Measurements from ENCODE around the gene SEMA5B. TPM values are rescaled to one million over a fixed set of nuclear protein-coding genes. Genes with fewer than 3 reads are reported as not detected.

Gene SEMA5B
- total and polyA plus RNA-seq, 2 experiments from 2014 or later = 8.0 to 26.8 TPM

GRCh38 chr3:122893282-122893681 is 134.3 kb downstream of the SEMA5B start:
- H3K27ac Mint-ChIP-seq = no peak overlapping the region; the same call in 1 of the 2 replicates
- no peak for ATAC-seq

More at GRCh38 chr3:122893282-122893681, 134.3 kb downstream of the SEMA5B start:
- no peak overlapping the region for H3K4me3 ChIP-seq
- H3K36me3 Mint-ChIP-seq (ENCODE audit: low read depth) = peaks cover 5% of the 10 kb centered on the region; the same call in 1 of the 3 replicates
- DNase-seq (ENCODE audit: low spot score) = peak; percentile 8
- no peaks in the 10 kb centered on the region for H3F3A ChIP-seq (replicated peaks; ENCODE audit: low read depth)
- H3K27me3 ChIP-seq (ENCODE audit: insufficient read depth) = no peaks in the 10 kb centered on the region
- H3K4me1 ChIP-seq (ENCODE audit: insufficient read depth) = peaks cover 30% of the 10 kb centered on the region
- H4K20me1 ChIP-seq (replicated peaks; ENCODE audit: insufficient read depth) = no peaks in the 10 kb centered on the region
- H3K4me3 Mint-ChIP-seq = no peak overlapping the region
- no peak overlapping the region for H3K4me2 ChIP-seq
- no peaks in the 10 kb centered on the region for H3K36me3 ChIP-seq (ENCODE audit: insufficient read depth)
- no peaks in the 10 kb centered on the region for H3K79me2 ChIP-seq (replicated peaks; ENCODE audit: insufficient read depth)
- peaks cover 4% of the 10 kb centered on the region; the same call in 2 of the 3 replicates for H3K9me3 Mint-ChIP-seq
- no peak overlapping the region for H3K27ac ChIP-seq (ENCODE audit: low read depth)
- H3K9me2 ChIP-seq (ENCODE audit: insufficient read depth) = peaks cover 4% of the 10 kb centered on the region; the same call in 1 of the 2 replicates
- no peak for TF ChIP-seq REST (IDR thresholded peaks at IDR 0.05; ENCODE audit: unreplicated experiment)
- TF ChIP-seq, protein P1, sequence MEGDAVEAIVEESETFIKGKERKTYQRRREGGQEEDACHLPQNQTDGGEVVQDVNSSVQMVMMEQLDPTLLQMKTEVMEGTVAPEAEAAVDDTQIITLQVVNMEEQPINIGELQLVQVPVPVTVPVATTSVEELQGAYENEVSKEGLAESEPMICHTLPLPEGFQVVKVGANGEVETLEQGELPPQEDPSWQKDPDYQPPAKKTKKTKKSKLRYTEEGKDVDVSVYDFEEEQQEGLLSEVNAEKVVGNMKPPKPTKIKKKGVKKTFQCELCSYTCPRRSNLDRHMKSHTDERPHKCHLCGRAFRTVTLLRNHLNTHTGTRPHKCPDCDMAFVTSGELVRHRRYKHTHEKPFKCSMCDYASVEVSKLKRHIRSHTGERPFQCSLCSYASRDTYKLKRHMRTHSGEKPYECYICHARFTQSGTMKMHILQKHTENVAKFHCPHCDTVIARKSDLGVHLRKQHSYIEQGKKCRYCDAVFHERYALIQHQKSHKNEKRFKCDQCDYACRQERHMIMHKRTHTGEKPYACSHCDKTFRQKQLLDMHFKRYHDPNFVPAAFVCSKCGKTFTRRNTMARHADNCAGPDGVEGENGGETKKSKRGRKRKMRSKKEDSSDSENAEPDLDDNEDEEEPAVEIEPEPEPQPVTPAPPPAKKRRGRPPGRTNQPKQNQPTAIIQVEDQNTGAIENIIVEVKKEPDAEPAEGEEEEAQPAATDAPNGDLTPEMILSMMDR (conservative IDR thresholded peaks at IDR 0.05; ENCODE audit: low read depth in 2 of 2) = no peak
- no peak for TF ChIP-seq ZNF114 (CRISPR knock-in tag; IDR thresholded peaks at IDR 0.05)
- no peak for TF ChIP-seq CREB1 (CRISPR knock-in tag; IDR thresholded peaks at IDR 0.05; ENCODE audit: low read depth)
- TF ChIP-seq EZH2phosphoT487 (IDR thresholded peaks at IDR 0.05; ENCODE audit: unreplicated experiment) = no peak
- H3K4me1 Mint-ChIP-seq = peaks cover 33% of the 10 kb centered on the region
- H3K27me3 Mint-ChIP-seq (ENCODE audit: insufficient read depth, low read depth, poor library complexity) = no peaks in the 10 kb centered on the region
- H2AFZ ChIP-seq = no peak overlapping the region
